Measurements from ENCODE around the gene FAM78A. TPM values are rescaled to one million over a fixed set of nuclear protein-coding genes. Genes with fewer than 3 reads are reported as not detected.
A peak's percentile ranks its signal among the peaks of the same experiment; 100 is the strongest.

The FAM78A gene
- total RNA-seq, 1 donor from 2014 or later = 0.73 TPM

- Histone ChIP-seq H3K9ac (ENCODE audit: low read length) (no peak overlapping the region), H2AFZ (ENCODE audit: low read depth, low read length) (no peak overlapping the region), H3K27ac (ENCODE audit: low read depth, low read length) (no peak overlapping the region), H3K27me3 (ENCODE audit: insufficient read depth, low read length) (no peaks in the 10 kb centered on the region), H4K20me1 (ENCODE audit: insufficient read depth, low read length) (no peaks in the 10 kb centered on the region), H3K9me3 (ENCODE audit: insufficient read depth, low read depth, low read length) (no peaks in the 10 kb centered on the region), H3K4me2 (ENCODE audit: low read length) (no peak overlapping the region), H3K4me1 (ENCODE audit: insufficient read depth, low read length) (peaks cover 4% of the 10 kb centered on the region), H3K79me2 (ENCODE audit: insufficient read depth, low read length) (no peaks in the 10 kb centered on the region), H3K36me3 (ENCODE audit: insufficient read depth, low read length) (no peaks in the 10 kb centered on the region), H3K4me3 (ENCODE audit: insufficient read depth, low read depth, low read length) (no peak overlapping the region)
- Mint-ChIP-seq H3K4me3 (ENCODE audit: unreplicated experiment) (no peak overlapping the region), H3K4me1 (ENCODE audit: low read depth, unreplicated experiment) (peaks cover 6% of the 10 kb centered on the region), H3K27me3 (ENCODE audit: low read depth, unreplicated experiment) (peaks cover 18% of the 10 kb centered on the region), H3K36me3 (ENCODE audit: low read depth, unreplicated experiment) (no peaks in the 10 kb centered on the region), H3K27ac (ENCODE audit: unreplicated experiment) (peak overlapping the region; percentile 26), H3K9me3 (ENCODE audit: unreplicated experiment) (no peaks in the 10 kb centered on the region)
- FAIRE-seq = no peak
- TF ChIP-seq EZH2 (IDR thresholded peaks at IDR 0.05; ENCODE audit: insufficient read depth, low read length) = no peak
- TF ChIP-seq CTCF (IDR thresholded peaks at IDR 0.05; ENCODE audit: insufficient read depth, low read depth, low read length) = no peak
- DNase-seq (ENCODE audit: low read depth) = no peak
These were observed 23.6 kb upstream of the FAM78A start for GRCh38 chr9:131299961-131300347.

- no peak overlapping the region for H3K27ac Mint-ChIP-seq (ENCODE audit: unreplicated experiment)
- no peaks in the 10 kb centered on the region for H3K9me3 Mint-ChIP-seq (ENCODE audit: unreplicated experiment)
- Histone ChIP-seq H3K4me2 (ENCODE audit: low read length) (no peak overlapping the region), H3K27ac (ENCODE audit: low read depth, low read length) (no peak overlapping the region), H3K9ac (ENCODE audit: low read length) (no peak overlapping the region), H3K36me3 (ENCODE audit: insufficient read depth, low read length) (no peaks in the 10 kb centered on the region), H3K4me3 (ENCODE audit: insufficient read depth, low read depth, low read length) (no peak overlapping the region), H2AFZ (ENCODE audit: low read depth, low read length) (no peak overlapping the region), H3K4me1 (ENCODE audit: insufficient read depth, low read length) (no peaks in the 10 kb centered on the region), H4K20me1 (ENCODE audit: insufficient read depth, low read length) (no peaks in the 10 kb centered on the region), H3K9me3 (ENCODE audit: insufficient read depth, low read depth, low read length) (no peaks in the 10 kb centered on the region), H3K27me3 (ENCODE audit: insufficient read depth, low read length) (no peaks in the 10 kb centered on the region), H3K79me2 (ENCODE audit: insufficient read depth, low read length) (no peaks in the 10 kb centered on the region)
- no peaks in the 10 kb centered on the region for H3K36me3 Mint-ChIP-seq (ENCODE audit: low read depth, unreplicated experiment)
- H3K4me1 Mint-ChIP-seq (ENCODE audit: low read depth, unreplicated experiment) = peaks cover 1% of the 10 kb centered on the region
- peaks cover 18% of the 10 kb centered on the region for H3K27me3 Mint-ChIP-seq (ENCODE audit: low read depth, unreplicated experiment)
- TF ChIP-seq CTCF (IDR thresholded peaks at IDR 0.05; ENCODE audit: insufficient read depth, low read depth, low read length) (no peak), EZH2 (IDR thresholded peaks at IDR 0.05; ENCODE audit: insufficient read depth, low read length) (no peak)
- DNase-seq (ENCODE audit: low read depth) (no peak), FAIRE-seq (no peak)
- H3K4me3 Mint-ChIP-seq (ENCODE audit: unreplicated experiment) = no peak overlapping the region
These were observed 23.1 kb upstream of the FAM78A start for GRCh38 chr9:131299346-131299960.

- Mint-ChIP-seq H3K27me3 (ENCODE audit: low read depth, unreplicated experiment) (peaks cover 18% of the 10 kb centered on the region), H3K4me1 (ENCODE audit: low read depth, unreplicated experiment) (no peaks in the 10 kb centered on the region), H3K4me3 (ENCODE audit: unreplicated experiment) (no peak overlapping the region), H3K9me3 (ENCODE audit: unreplicated experiment) (no peaks in the 10 kb centered on the region), H3K27ac (ENCODE audit: unreplicated experiment) (no peak overlapping the region), H3K36me3 (ENCODE audit: low read depth, unreplicated experiment) (no peaks in the 10 kb centered on the region)
- H3K36me3 ChIP-seq (ENCODE audit: insufficient read depth, low read length) = no peaks in the 10 kb centered on the region
- H3K9ac ChIP-seq (ENCODE audit: low read length) = no peak overlapping the region
- no peak overlapping the region for H3K4me2 ChIP-seq (ENCODE audit: low read length)
- no peaks in the 10 kb centered on the region for H3K9me3 ChIP-seq (ENCODE audit: insufficient read depth, low read depth, low read length)
- DNase-seq (ENCODE audit: low read depth) (no peak), FAIRE-seq (no peak)
- no peaks in the 10 kb centered on the region for H3K27me3 ChIP-seq (ENCODE audit: insufficient read depth, low read length)
- H3K27ac ChIP-seq (ENCODE audit: low read depth, low read length) = no peak overlapping the region
- no peaks in the 10 kb centered on the region for H3K4me1 ChIP-seq (ENCODE audit: insufficient read depth, low read length)
- H2AFZ ChIP-seq (ENCODE audit: low read depth, low read length) = no peak overlapping the region
- no peak overlapping the region for H3K4me3 ChIP-seq (ENCODE audit: insufficient read depth, low read depth, low read length)
- H4K20me1 ChIP-seq (ENCODE audit: insufficient read depth, low read length) = no peaks in the 10 kb centered on the region
- no peaks in the 10 kb centered on the region for H3K79me2 ChIP-seq (ENCODE audit: insufficient read depth, low read length)
- TF ChIP-seq EZH2 (IDR thresholded peaks at IDR 0.05; ENCODE audit: insufficient read depth, low read length) (no peak), CTCF (IDR thresholded peaks at IDR 0.05; ENCODE audit: insufficient read depth, low read depth, low read length) (no peak)
These were observed 22.5 kb upstream of the FAM78A start for GRCh38 chr9:131298816-131299215.

All from astrocyte (in vitro differentiated cells and primary cell).